HG02642 (cell line): ENCODE data around the gene FBRS.
"Not testable (repeated sequence)": the region's sequence is repeated elsewhere in the genome, so short reads cannot be mapped to it uniquely, and the experiment has no call there.

ENCODE experiments used
- ATAC-seq: cut with Tn5 transposase; IDR thresholded peaks from one replicate; pipeline ENCODE4 v1.9.1; 2021; ENCODE audit warnings: mild to moderate bottlenecking; ENCODE audit not compliant: unreplicated experiment, poor library complexity

Gene FBRS

GRCh38 chr16:30657866-30658730 is at the start of gene FBRS:
Gene FBRS, plus strand, starts transcription at chr16:30658431. Its CDS starts 1,088 bp downstream, at chr16:30659519.
- peak; percentile 73 for ATAC-seq

GRCh38 chr16:30609002-30609925 is 49.0 kb upstream of the FBRS start:
- ATAC-seq, result no peak

- peak; percentile 91 for ATAC-seq
Observed at GRCh38 chr16:30609926-30610839, 48.0 kb upstream of the FBRS start, which contains the start of gene ZNF689. Gene ZNF689, minus strand, starts transcription at chr16:30610389. Its CDS starts 348 bp downstream, at chr16:30610041.

- ATAC-seq, result no peak
Observed at GRCh38 chr16:30615358-30616091, 42.7 kb upstream of the FBRS start.

- no peak for ATAC-seq
Observed at GRCh38 chr16:30619202-30619601, 39.0 kb upstream of the FBRS start.

- ATAC-seq, result no peak
Observed at GRCh38 chr16:30619638-30620037, 38.6 kb upstream of the FBRS start.

- ATAC-seq, result no peak
Observed at GRCh38 chr16:30620169-30620568, 38.1 kb upstream of the FBRS start.

GRCh38 chr16:30621765-30622164 is 36.5 kb upstream of the FBRS start:
- ATAC-seq, result no peak

- ATAC-seq, result no peak
Observed at GRCh38 chr16:30622455-30623032, 35.7 kb upstream of the FBRS start.

GRCh38 chr16:30623536-30624283 is 34.5 kb upstream of the FBRS start:
- no peak for ATAC-seq

- ATAC-seq, result no peak
Observed at GRCh38 chr16:30626236-30626635, 32.0 kb upstream of the FBRS start.

- peak; percentile 56 for ATAC-seq
Observed at GRCh38 chr16:30628628-30629540, 29.3 kb upstream of the FBRS start.

- ATAC-seq, result not testable (repeated sequence)
Observed at GRCh38 chr16:30632454-30632853, 25.8 kb upstream of the FBRS start.

GRCh38 chr16:30633526-30633925 is 24.7 kb upstream of the FBRS start:
- ATAC-seq, result no peak

- ATAC-seq, result no peak
Observed at GRCh38 chr16:30636599-30636998, 21.6 kb upstream of the FBRS start.

GRCh38 chr16:30637139-30637538 is 21.1 kb upstream of the FBRS start:
- not testable (repeated sequence) for ATAC-seq

GRCh38 chr16:30637944-30638343 is 20.3 kb upstream of the FBRS start:
- no peak for ATAC-seq
